ENCODE data around the gene SBK3. TPM values are rescaled to one million over a fixed set of nuclear protein-coding genes. Genes with fewer than 3 reads are reported as not detected.
"Not testable (repeated sequence)": the region's sequence is repeated elsewhere in the genome, so short reads cannot be mapped to it uniquely, and the experiment has no call there.

SBK3 gene
- total RNA-seq, 1 experiment from 2014 or later, result 0.87 TPM

DNA sequence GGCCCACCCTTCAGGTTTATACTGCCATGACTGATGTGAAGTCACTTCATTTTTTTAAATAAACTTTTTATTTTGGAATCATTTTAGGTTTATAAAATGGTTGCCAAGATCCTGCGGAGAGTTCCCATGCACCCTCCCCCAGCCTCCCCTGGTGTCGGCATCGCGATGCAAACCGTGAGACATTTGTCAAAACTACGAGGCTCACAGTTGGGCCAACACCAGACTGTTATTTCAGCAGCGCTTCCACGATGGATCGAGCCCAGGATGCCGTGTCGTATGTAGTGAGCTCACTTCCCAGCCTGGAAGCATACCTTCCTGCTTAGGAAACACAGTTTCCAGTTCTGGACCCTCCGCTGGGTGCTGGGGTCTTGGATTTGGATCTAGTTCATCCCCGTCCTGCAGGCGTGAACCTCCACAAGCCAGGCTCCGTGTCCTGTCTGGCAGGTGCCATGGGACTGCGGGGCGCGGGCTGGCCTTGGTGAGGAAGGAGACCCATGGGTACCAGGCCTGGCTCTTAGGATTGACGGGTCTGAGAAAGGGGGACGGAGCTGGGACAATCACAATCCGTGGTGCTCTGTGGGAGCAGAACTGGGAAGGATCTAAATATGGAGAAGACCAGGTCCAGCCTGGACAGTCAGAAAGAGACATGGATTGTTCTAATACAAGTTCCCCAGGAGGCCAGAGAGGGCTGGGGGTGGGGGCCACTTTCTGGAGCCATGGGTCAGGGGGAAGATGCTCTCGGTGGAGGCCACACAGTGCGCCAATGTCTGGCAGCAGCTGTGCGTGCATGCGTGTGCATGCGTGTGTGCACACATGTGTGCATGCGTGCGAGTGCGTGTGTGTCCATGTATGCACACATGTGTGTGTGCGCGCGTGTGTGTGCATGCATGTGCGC, 6.0 kb downstream of the SBK3 start:
- H3K4me3 ChIP-seq, result no peak overlapping the region
- no peaks in the 10 kb centered on the region for H3K36me3 ChIP-seq
- H3K27me3 ChIP-seq, result no peaks in the 10 kb centered on the region
- DNase-seq, result no peak
- H3K4me1 ChIP-seq, result peaks cover 36% of the 10 kb centered on the region
- H3K27ac ChIP-seq, result no peak overlapping the region; the same call in 1 of the 2 replicates
- H3K9me3 ChIP-seq (replicated peaks), result no peaks in the 10 kb centered on the region

DNA sequence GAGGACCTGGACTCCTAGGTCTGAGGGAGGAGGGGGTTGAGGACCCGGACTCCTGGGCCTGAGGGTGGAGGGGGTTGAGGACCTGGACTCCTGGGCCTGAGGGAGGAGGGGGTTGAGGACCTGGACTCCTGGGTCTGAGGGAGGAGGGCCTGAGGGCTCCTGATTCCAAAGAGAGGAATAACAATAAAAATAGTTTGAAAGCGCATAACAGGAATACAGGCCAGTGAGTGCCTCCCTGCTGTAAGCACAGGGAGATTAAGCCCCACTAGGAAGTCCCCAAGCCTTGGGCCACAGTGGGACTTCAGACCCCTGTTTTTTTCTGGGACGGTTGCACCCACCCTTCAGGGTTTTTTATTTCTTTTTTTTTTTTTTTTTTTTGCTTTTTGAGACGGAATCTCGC, 7.2 kb downstream of the SBK3 start:
- Histone ChIP-seq H3K27me3 (no peaks in the 10 kb centered on the region), H3K4me1 (peaks cover 36% of the 10 kb centered on the region), H3K9me3 (replicated peaks) (no peaks in the 10 kb centered on the region), H3K4me3 (no peak overlapping the region), H3K27ac (peak overlapping the region; percentile 79), H3K36me3 (no peaks in the 10 kb centered on the region)
- DNase-seq, result no peak

DNA sequence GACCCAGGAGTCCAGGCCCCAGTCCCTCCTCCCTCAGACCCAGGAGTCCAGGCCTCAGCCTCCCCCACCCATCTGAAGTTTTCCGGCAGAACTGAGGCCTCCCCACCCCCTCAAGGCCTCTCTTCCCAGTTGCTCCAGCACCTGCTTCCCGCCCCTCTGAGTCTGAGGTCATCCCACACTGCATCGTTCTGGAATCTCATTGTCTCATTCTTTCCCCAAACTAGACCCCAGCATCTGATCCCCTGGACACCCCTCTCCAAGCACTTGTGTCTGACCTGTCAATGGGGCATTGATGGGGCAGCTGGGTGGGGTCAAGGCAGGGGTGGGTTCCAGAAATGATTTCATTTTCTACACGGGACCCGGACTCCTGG, 7.6 kb downstream of the SBK3 start:
- Histone ChIP-seq H3K27me3 (no peaks in the 10 kb centered on the region), H3K4me3 (no peak overlapping the region), H3K36me3 (no peaks in the 10 kb centered on the region), H3K27ac (peak overlapping the region; percentile 79), H3K4me1 (peaks cover 36% of the 10 kb centered on the region), H3K9me3 (replicated peaks) (no peaks in the 10 kb centered on the region)
- peak; percentile 91 to 94 for DNase-seq

DNA sequence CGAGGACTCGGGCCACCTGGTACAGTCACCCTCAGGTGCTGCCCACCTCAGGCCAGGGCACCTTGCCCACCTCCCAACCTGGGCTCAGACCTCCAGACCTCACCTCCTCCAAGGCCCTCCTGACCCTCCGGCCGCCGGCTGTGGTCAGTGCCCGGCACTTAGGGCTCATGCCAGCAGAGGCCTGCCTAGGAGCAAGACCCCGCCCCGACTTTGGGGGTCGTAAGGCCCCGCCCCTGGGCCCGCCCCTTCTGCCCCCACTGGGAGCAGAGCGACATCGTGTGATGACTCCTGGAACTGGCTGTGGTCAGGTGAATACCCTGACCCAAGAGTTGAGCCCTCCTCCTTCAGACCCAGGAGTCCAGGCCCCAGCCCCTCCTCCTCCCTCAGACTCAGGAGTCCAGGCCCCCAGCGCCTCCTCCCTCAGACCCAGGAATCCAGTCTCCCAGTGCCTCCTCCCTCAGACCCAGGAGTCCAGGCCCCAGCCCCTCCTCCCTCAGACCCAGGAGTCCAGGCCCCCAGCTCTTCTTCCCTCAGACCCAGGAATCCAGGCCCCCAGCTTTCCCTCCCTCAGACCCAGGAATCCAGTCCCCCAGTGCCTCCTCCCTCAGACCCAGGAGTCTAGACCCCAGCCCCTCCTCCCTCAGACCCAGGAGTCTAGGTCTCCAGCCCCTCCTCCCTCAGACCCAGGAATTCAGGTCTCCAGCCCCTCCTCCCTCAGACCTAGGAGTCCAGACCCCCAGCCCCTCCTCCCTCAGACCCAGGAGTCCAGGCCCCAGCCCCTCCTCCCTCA, 8.2 kb downstream of the SBK3 start, which contains the start of gene SBK2:
Gene SBK2 (minus strand): TSS at position 183 of the 790 bp plus-strand sequence. CDS start 839 bp downstream, outside the sequence.
- no peaks in the 10 kb centered on the region; the same call in 1 of the 2 replicates for H3K36me3 ChIP-seq
- peak; percentile 80 to 81 for DNase-seq
- H3K9me3 ChIP-seq (replicated peaks), result no peaks in the 10 kb centered on the region
- H3K27ac ChIP-seq, result peak within 1 kb of the TSS; percentile 79
- peaks cover 36% of the 10 kb centered on the region for H3K4me1 ChIP-seq
- peak within 1 kb of the TSS; percentile 56 for H3K4me3 ChIP-seq
- H3K27me3 ChIP-seq, result no peaks in the 10 kb centered on the region

DNA sequence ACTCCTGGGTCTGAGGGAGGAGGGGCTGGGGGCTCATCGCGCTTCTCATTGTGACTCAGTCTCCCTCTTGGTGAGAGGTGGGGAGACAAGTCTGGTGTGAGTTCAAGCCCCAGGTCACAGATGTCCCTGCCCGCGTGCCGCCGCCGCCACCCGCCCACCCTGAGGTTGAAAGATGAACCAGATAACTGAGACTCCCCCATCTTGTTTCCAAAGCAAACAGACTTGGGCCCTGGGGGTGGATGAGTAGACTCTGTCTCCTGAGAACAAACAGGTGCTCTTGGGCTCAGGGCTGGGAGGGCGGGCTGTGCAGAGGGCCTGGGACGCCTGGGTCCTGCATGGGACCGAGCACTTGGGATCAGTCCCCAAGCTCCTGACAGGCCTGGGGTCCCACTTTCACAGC, 9.0 kb downstream of the SBK3 start:
- H3K27ac ChIP-seq, result no peak overlapping the region
- no peaks in the 10 kb centered on the region for H3K27me3 ChIP-seq
- H3K9me3 ChIP-seq (replicated peaks), result no peaks in the 10 kb centered on the region
- H3K4me1 ChIP-seq, result peaks cover 36% of the 10 kb centered on the region
- H3K4me3 ChIP-seq, result peak overlapping the region; percentile 56
- no peaks in the 10 kb centered on the region; the same call in 1 of the 2 replicates for H3K36me3 ChIP-seq
- DNase-seq, result peak; percentile 47 to 57

DNA sequence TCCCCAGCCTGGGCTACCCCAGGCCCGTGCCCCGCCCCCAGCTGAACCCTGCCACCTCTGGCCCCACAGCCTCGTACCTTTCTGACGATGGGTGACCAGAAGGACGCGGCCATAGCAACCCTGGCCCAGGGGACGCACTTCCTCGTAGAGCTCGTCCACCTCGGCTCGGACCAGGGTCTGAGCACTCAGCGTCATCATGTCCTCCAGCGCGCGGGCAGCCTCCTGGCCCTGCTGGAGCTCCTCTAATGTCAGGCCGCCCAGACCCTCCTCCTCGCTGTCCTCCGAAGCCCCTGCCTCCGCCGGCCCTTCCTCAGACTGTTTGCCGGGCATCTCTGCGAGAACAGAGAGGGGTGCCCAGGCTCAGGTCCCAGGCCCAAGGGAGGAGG, 9.4 kb downstream of the SBK3 start:
- no peaks in the 10 kb centered on the region; the same call in 1 of the 2 replicates for H3K36me3 ChIP-seq
- no peaks in the 10 kb centered on the region for H3K9me3 ChIP-seq (replicated peaks)
- no peak for DNase-seq
- H3K27me3 ChIP-seq, result no peaks in the 10 kb centered on the region
- H3K4me1 ChIP-seq, result peaks cover 35% of the 10 kb centered on the region
- no peak overlapping the region for H3K27ac ChIP-seq
- H3K4me3 ChIP-seq, result peak overlapping the region; percentile 56

DNA sequence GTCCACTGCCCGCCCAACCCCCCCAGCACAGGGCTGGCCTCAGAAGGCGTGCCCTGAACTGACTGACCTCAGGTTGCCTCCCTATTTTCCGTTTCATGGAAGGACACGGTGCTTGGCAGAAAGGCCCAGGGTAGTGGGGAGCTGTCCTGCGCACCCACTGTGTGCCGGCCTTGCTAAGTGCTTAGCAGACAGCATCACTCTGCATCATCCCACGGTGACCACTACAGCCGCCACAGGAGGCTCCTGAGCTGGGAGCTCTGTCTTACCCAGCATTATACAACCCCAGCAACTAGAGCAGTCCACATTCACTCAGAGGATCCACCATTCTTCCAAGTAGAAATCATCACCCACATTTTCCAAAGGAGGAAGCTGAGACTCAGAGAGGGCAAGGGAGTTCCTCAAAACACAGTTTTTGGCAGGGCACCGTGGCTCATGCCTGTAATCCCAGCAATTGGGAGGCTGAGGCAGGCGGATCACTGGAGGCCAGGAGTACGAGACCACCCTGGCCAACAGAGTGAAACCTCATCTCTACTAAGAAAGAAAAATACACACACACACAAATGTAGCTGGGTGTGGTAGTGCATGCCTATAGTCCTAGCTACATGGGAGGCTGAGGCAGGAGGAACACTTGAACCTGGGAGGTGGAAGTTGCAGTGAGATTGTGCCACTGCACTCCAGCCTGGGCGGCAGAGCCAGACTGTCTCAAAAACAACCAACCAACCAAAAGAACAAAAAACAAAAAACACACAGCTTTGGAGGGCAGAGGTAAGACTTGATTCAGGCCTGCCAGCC, 10.0 kb downstream of the SBK3 start:
- no peaks in the 10 kb centered on the region; the same call in 1 of the 2 replicates for H3K36me3 ChIP-seq
- no peaks in the 10 kb centered on the region for H3K27me3 ChIP-seq
- no peak for DNase-seq
- no peaks in the 10 kb centered on the region for H3K9me3 ChIP-seq (replicated peaks)
- H3K4me3 ChIP-seq, result no peak overlapping the region
- no peak overlapping the region for H3K27ac ChIP-seq
- peaks cover 29% of the 10 kb centered on the region for H3K4me1 ChIP-seq

DNA sequence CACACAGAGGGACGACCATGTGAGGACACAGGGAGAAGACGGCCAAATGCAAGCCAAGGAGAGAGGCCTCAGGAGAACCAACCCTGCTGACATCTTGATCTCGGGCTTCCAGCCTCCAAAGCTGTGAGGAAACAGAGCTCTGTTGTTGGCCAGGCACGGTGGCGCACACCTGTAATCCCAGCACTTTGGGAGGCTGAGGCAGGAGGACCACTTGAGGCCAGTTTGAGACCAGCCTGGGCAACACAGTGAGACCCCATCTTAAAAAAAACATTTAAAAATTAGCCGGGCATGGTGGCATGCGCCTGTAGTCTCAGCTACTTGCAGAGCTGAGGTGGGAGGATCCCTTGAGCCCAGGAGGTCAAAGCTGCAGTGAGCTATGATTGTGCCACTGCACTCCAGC, 11.1 kb downstream of the SBK3 start:
- H3K36me3 ChIP-seq; H3K4me3 ChIP-seq; H3K27me3 ChIP-seq; H3K9me3 ChIP-seq (replicated peaks); DNase-seq; H3K27ac ChIP-seq: not testable (repeated sequence)
- peaks cover 24% of the 10 kb centered on the region for H3K4me1 ChIP-seq

DNA sequence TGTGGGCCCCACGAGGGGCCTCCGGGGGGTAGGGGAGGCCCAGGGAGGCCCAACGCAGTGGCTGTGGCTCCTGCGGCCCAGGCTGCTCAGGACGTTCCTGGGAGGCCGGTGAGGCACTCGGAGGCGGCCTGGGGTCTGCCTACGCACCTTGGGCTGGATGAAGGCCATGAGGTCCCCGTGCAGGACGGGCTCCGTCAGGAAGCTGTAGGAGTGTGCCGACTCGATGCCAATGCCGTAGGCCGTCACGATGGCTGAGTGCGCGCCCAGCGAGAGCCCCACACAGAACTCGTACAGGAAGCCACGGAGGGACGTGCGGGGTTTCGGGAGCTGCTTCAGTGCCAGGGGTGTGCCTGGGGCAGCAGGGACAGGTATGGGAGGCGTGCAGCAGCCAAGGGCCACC, 14.3 kb downstream of the SBK3 start:
- no peaks in the 10 kb centered on the region for H3K9me3 ChIP-seq (replicated peaks)
- no peaks in the 10 kb centered on the region for H3K27me3 ChIP-seq
- H3K4me1 ChIP-seq, result peaks cover 25% of the 10 kb centered on the region
- no peak for DNase-seq
- H3K4me3 ChIP-seq, result no peak overlapping the region
- no peak overlapping the region for H3K27ac ChIP-seq
- H3K36me3 ChIP-seq, result no peaks in the 10 kb centered on the region; the same call in 1 of the 2 replicates

DNA sequence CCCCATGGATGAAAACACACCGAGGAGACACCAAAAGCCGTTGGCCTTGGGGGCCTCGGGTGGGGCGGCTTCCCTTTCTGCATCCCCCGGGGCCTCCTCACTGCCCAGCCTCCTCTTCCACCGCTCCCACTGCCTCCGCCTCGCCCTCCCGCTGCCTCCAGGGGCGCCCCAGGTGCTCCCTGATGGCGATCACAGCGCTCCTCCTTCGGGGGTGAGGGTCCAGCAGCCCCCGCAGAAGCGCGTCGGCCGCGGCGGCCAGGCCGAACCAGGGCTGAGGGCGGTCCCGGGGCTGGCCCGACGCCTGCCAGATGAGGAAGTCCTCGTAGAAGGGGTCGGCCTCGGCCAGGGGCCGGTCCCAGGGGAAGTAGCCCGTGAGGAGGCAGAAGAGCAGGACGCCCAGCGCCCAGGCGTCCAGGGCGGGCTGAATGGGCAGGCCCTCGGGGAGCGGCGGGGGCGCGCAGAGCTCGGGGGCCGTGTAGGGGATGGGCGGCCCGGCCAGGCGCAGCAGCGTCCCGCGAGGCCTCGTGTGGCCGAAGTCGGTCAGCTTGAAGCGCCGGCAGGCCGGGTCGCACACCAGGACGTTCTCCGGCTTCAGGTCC, 15.6 kb downstream of the SBK3 start:
- DNase-seq, result no peak
- Histone ChIP-seq H3K27me3 (no peaks in the 10 kb centered on the region), H3K4me1 (peaks cover 26% of the 10 kb centered on the region), H3K4me3 (no peak overlapping the region), H3K36me3 (no peaks in the 10 kb centered on the region; the same call in 1 of the 2 replicates), H3K9me3 (replicated peaks) (no peaks in the 10 kb centered on the region), H3K27ac (no peak overlapping the region)

DNA sequence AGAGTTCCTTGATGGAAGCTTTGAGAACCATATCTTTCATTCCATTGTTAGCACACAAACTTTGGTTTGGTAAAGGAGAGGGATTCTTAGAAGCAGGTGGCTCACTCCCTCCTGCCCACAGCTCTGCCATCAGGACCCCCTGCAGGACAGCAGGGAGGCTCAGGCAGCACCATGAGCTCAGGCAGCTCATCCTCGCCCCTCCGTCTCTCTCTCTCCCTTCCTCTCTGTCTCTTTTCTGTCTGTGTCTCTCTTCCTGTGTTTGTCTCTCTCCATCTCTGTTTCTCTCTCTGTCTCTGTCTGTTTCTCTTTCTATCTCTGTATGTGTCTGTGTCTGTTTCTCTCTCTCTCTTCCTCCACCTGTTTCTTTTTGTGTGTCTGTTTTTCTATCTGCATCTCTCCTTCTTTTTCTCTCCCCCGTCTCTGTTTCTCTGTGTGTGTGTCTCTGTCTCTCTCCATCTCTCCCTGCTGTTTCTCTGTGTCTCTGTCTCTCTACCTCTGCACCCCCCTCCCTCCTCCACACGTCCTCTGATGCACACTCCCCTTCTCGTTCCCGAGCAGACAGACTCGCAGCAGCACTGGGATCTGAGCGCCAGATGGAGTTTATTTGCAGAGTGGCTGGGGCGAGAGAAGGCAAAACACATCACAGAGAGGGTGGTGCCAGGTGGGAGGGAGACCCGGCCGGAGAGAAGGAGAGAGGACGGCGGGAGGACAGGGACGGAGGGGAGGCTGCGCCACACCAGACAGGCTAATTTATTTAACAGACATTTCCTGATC, 17.1 kb downstream of the SBK3 start:
- peak; percentile 56 to 64 for DNase-seq
- no peak overlapping the region for H3K4me3 ChIP-seq
- H3K9me3 ChIP-seq (replicated peaks), result no peaks in the 10 kb centered on the region
- H3K27me3 ChIP-seq, result no peaks in the 10 kb centered on the region
- H3K36me3 ChIP-seq, result no peaks in the 10 kb centered on the region; the same call in 1 of the 2 replicates
- peaks cover 26% of the 10 kb centered on the region for H3K4me1 ChIP-seq
- peak overlapping the region; percentile 15; the same call in 1 of the 2 replicates for H3K27ac ChIP-seq

DNA sequence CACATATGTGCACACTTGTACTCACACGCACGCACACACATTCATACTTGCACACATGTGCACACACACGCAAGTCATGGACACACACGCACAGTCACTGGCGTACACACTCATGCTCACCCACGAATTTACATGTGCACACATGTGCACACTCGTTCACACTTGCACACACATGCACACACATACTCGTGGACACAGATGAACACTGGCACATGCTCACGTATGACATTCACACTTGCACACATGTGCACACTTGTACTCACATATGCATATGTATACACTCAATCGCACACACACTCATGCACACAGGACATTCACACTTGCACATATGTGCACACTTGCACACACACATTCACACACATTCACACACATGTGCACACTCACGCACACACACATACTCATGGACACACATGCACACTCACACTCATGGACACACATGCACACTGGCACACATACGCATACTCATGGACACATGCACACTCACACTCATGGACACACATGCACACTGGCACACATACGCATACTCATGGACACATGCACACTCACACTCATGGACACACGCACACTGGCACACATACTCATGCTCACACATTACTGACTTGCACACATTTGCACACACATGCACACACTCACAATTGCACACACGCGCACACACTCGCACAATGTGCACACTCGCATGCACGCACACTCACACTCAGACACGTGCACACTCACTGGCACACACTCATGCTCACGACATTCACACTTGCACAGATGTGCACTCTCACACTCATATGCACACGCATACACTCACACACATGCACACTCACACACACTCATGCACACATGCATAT, 17.9 kb downstream of the SBK3 start:
- H3K4me1 ChIP-seq, result peaks cover 26% of the 10 kb centered on the region
- H3K4me3 ChIP-seq, result no peak overlapping the region
- DNase-seq, result no peak

More for the DNA sequence above, 17.9 kb downstream of the SBK3 start:
- no peak overlapping the region for H3K27ac ChIP-seq
- no peaks in the 10 kb centered on the region for H3K9me3 ChIP-seq (replicated peaks)
- H3K27me3 ChIP-seq, result no peaks in the 10 kb centered on the region
- no peaks in the 10 kb centered on the region for H3K36me3 ChIP-seq
